H1 (cell line): ENCODE measurements around the gene PLTP. TPM values are rescaled to one million over a fixed set of nuclear protein-coding genes. Genes with fewer than 3 reads are reported as not detected.
A peak's percentile ranks its signal among the peaks of the same experiment; 100 is the strongest.

Experiments used
- CTCF ChIA-PET: fragments of 300-600 bp; sonication (Branson Sonifier 250); formaldehyde crosslinking; loops from one replicate; lab custom pipeline; 2021; ENCODE audit not compliant: partially characterized antibody; lab: Charles Lee
- POLR2A ChIA-PET: fragments of 300-600 bp; sonication (Branson Sonifier 250); formaldehyde crosslinking; loops from one replicate; lab custom pipeline; 2021; ENCODE audit warnings: inconsistent platforms; ENCODE audit not compliant: partially characterized antibody; lab: Charles Lee
- DNase-seq, 2 experiments: peaks; one replicate each; pipeline versions ENCODE4 v3.0.0 to v3.0.0-alpha.2; 2010 to 2022; ENCODE audit warnings: low spot score in 2 of 2, low read depth in 1 of 2, mixed read lengths in 1 of 2
- FAIRE-seq: peaks from 2 replicates; lab custom pipeline; 2011; peaks lifted over from hg19 to GRCh38; lab: Jason Lieb, UNC
- H2AFZ ChIP-seq: 2 replicates; pipeline ENCODE4 v1.8.1; 2012; ENCODE audit warnings: low read length, inconsistent platforms
- H2AK5ac ChIP-seq: 2 replicates; pipeline ENCODE4 v1.6.1; 2013; ENCODE audit warnings: low read depth, low read length
- H2BK120ac ChIP-seq: replicated peaks from 2 replicates; pipeline ENCODE3; 2013; ENCODE audit warnings: low read depth, low read length, inconsistent platforms
- H2BK12ac ChIP-seq: 2 replicates; pipeline ENCODE4 v1.6.1; 2013; ENCODE audit warnings: low read depth, low read length
- H2BK15ac ChIP-seq: 2 replicates; pipeline ENCODE4 v1.6.1; 2013; ENCODE audit warnings: low read length
- H2BK20ac ChIP-seq: 2 replicates; pipeline ENCODE4 v1.6.1; 2013; ENCODE audit warnings: low read length
- H2BK5ac ChIP-seq: 2 replicates; pipeline ENCODE4 v1.6.1; 2013; ENCODE audit warnings: low read depth, low read length
- H3K14ac ChIP-seq: 2 replicates; pipeline ENCODE4 v1.6.1; 2013; ENCODE audit warnings: inconsistent platforms; ENCODE audit not compliant: insufficient read length
- H3K18ac ChIP-seq: 2 replicates; pipeline ENCODE4 v1.6.1; 2013; ENCODE audit warnings: low read length; ENCODE audit errors: extremely low read depth
- H3K23ac ChIP-seq: 2 replicates; pipeline ENCODE4 v1.6.1; 2013; ENCODE audit warnings: inconsistent platforms; ENCODE audit not compliant: insufficient read length
- H3K23me2 ChIP-seq: 2 replicates; pipeline ENCODE4 v1.6.1; 2013; ENCODE audit warnings: low read depth, low read length
- H3K27ac ChIP-seq: 2 replicates; pipeline ENCODE4 v1.6.1; 2011; ENCODE audit warnings: low read depth, low read length, inconsistent platforms
- H3K27me3 ChIP-seq, 4 experiments: replicated peaks in 1 of 4; 1 replicate in 1 of 4; 2 replicates in 3 of 4; pipeline versions ENCODE4 v1.6.1 to v1.8.1; 2011 to 2013; ENCODE audit warnings: low read length in 3 of 4, mild to moderate bottlenecking in 3 of 4, inconsistent platforms in 2 of 4, mixed read lengths in 2 of 4, moderate library complexity in 1 of 4; ENCODE audit not compliant: control insufficient read depth in 3 of 4, insufficient read depth in 3 of 4; ENCODE audit errors: extremely low read depth in 1 of 4
- H3K36me3 ChIP-seq, 4 experiments: 2 replicates each; pipeline versions ENCODE4 v1.6.1 to v1.8.1; 2011 to 2013; ENCODE audit warnings: mild to moderate bottlenecking in 4 of 4, low read length in 3 of 4, moderate library complexity in 2 of 4, control low read depth in 1 of 4, inconsistent platforms in 1 of 4; ENCODE audit not compliant: insufficient read depth in 4 of 4, control insufficient read depth in 2 of 4
- H3K4ac ChIP-seq: replicated peaks from 2 replicates; pipeline ENCODE3; 2013; ENCODE audit warnings: low read length, low read depth, mixed read lengths, inconsistent platforms; ENCODE audit not compliant: insufficient read length
- H3K4me1 ChIP-seq, 4 experiments: replicated peaks in 1 of 4; 1 replicate in 1 of 4; 2 replicates in 3 of 4; pipeline versions ENCODE4 v1.6.1 to v1.8.1; 2011 to 2013; ENCODE audit warnings: low read length in 3 of 4, inconsistent platforms in 2 of 4, mixed read lengths in 1 of 4; ENCODE audit not compliant: insufficient read depth in 4 of 4, control insufficient read depth in 3 of 4
- H3K4me2 ChIP-seq, 2 experiments: 2 replicates each; pipeline versions ENCODE4 v1.6.1 to v1.8.1; 2011 to 2013; ENCODE audit warnings: low read depth in 2 of 2, low read length in 2 of 2, control low read depth in 1 of 2, inconsistent platforms in 1 of 2, mild to moderate bottlenecking in 1 of 2; ENCODE audit not compliant: insufficient read depth in 1 of 2
- H3K4me3 ChIP-seq, 4 experiments: fragments of 200-600, 300-600 bp in 1 of 4; sonication (generic), shearing (Covaris generic), sonication (Bioruptor Twin) in 1 of 4; 2 replicates each; pipeline versions ENCODE4 v1.5.1 to v1.8.1; 2011 to 2016; ENCODE audit warnings: low read length in 4 of 4, low read depth in 3 of 4, control low read depth in 2 of 4, inconsistent platforms in 2 of 4, mild to moderate bottlenecking in 2 of 4, mixed read lengths in 1 of 4, moderate library complexity in 1 of 4; ENCODE audit not compliant: insufficient read depth in 2 of 4; ENCODE audit errors: extremely low read depth in 1 of 4
- H3K56ac ChIP-seq: replicated peaks from 2 replicates; pipeline ENCODE3; 2013; ENCODE audit warnings: low read depth, mild to moderate bottlenecking, mixed read lengths, low read length, inconsistent platforms; ENCODE audit not compliant: insufficient read length
- H3K79me1 ChIP-seq: 2 replicates; pipeline ENCODE4 v1.6.1; 2013; ENCODE audit warnings: low read depth, low read length, control low read depth
- H3K79me2 ChIP-seq, 2 experiments: 2 replicates each; pipeline versions ENCODE4 v1.6.1 to v1.8.1; 2012 to 2013; ENCODE audit warnings: low read length in 2 of 2, mild to moderate bottlenecking in 2 of 2, inconsistent platforms in 1 of 2; ENCODE audit not compliant: insufficient read depth in 2 of 2, control insufficient read depth in 1 of 2
- H3K9ac ChIP-seq, 4 experiments: replicated peaks in 1 of 4; 1 replicate in 1 of 4; 2 replicates in 3 of 4; pipeline versions ENCODE4 v1.6.1 to v1.8.1; 2011 to 2013; ENCODE audit warnings: low read depth in 3 of 4, low read length in 3 of 4, control low read depth in 2 of 4, mild to moderate bottlenecking in 2 of 4, moderate library complexity in 2 of 4, inconsistent platforms in 1 of 4; ENCODE audit errors: extremely low read depth in 1 of 4
- H3K9me3 ChIP-seq, 2 experiments: 2 replicates each; pipeline versions ENCODE4 v1.6.1 to v1.8.1; 2012 to 2013; ENCODE audit warnings: mild to moderate bottlenecking in 2 of 2, moderate library complexity in 2 of 2, control low read depth in 1 of 2, inconsistent platforms in 1 of 2, low read depth in 1 of 2, low read length in 1 of 2, mixed read lengths in 1 of 2; ENCODE audit not compliant: insufficient read depth in 2 of 2
- H4K20me1 ChIP-seq, 2 experiments: replicated peaks in 1 of 2; 2 replicates each; pipeline versions ENCODE3 to v1.8.1; 2011 to 2013; ENCODE audit warnings: inconsistent platforms in 2 of 2, low read length in 2 of 2, mild to moderate bottlenecking in 1 of 2; ENCODE audit not compliant: insufficient read depth in 2 of 2, control insufficient read depth in 1 of 2
- H4K5ac ChIP-seq: 2 replicates; pipeline ENCODE4 v1.6.1; 2013; ENCODE audit warnings: low read length, low read depth, mixed read lengths, inconsistent platforms; ENCODE audit not compliant: insufficient read length
- H4K8ac ChIP-seq: 2 replicates; pipeline ENCODE4 v1.8.0; 2013; ENCODE audit warnings: mild to moderate bottlenecking, moderate library complexity, low read length, inconsistent platforms; ENCODE audit not compliant: insufficient read depth; ENCODE audit errors: extremely low read depth
- H4K91ac ChIP-seq: replicated peaks from 2 replicates; pipeline ENCODE3; 2013; ENCODE audit warnings: low read length, mixed read lengths, inconsistent platforms; ENCODE audit not compliant: insufficient read length
- BACH1 ChIP-seq: IDR thresholded peaks from 2 replicates; pipeline ENCODE4 v1.6.1; 2012; ENCODE audit warnings: low read length, improper control_type of control experiment
- POLR2A ChIP-seq, 2 experiments: IDR thresholded peaks; 1 replicate in 1 of 2; 2 replicates in 1 of 2; pipeline ENCODE4 v1.6.1; 2011; ENCODE audit warnings: low read depth in 2 of 2, low read length in 2 of 2, mild to moderate bottlenecking in 2 of 2; ENCODE audit errors: control extremely low read depth in 1 of 2
- POLR2AphosphoS5 ChIP-seq: IDR thresholded peaks from 2 replicates; pipeline ENCODE4 v1.6.1; 2011; ENCODE audit warnings: low read depth, low read length
- WGBS, 2 experiments: shearing (Covaris generic) in 1 of 2; methylation state at CpG; one replicate each; pipeline versions ENCODE4 v1.1.6 to v1.1.7; 2013 to 2015; ENCODE audit warnings: low lambda C conversion rate in 2 of 2, mixed read lengths in 2 of 2, inconsistent platforms in 1 of 2, low coverage in 1 of 2, missing lambda C conversion rate in 1 of 2; ENCODE audit not compliant: insufficient replicate concordance in 2 of 2, insufficient coverage in 1 of 2, insufficient read length in 1 of 2; ENCODE audit errors: extremely low coverage in 1 of 2, missing lambda C conversion rate in 1 of 2; 5-methylcytosine and 5-hydroxymethylcytosine counted together
- polyA plus RNA-seq, 7 experiments: library from polyadenylated mRNA; depleted of rRNA in 3 of 7; stranded (reverse) in 5 of 7; unstranded in 2 of 7; fragments of >200 nt in 5 of 7; fragments of 200-250 nt in 2 of 7; gene quantifications; 1 replicate in 5 of 7; 2 replicates in 1 of 7; 4 replicates in 1 of 7; pipeline versions ENCODE4 v1.2.1 to v1.2.3, GENCODE V29; 2011 to 2013; ENCODE audit warnings: missing spikeins in 2 of 7, mixed read lengths in 2 of 7
- total RNA-seq: library from RNA; stranded (reverse); fragmentation: NEBNext Ultra II Directional; extraction: Animal tissue kit (Norgen Biotek cat#: 25700); gene quantifications from 2 replicates; pipeline ENCODE4 v1.2.1, GENCODE V29; 2021
- TF ChIP-seq, protein P1 (sequence below): IDR thresholded peaks from 2 replicates; pipeline ENCODE4 v1.6.1; 2012; ENCODE audit warnings: inconsistent platforms

PLTP gene
- total and polyA plus RNA-seq, 2 of the 8 experiments (the other 6 are each of a cell fraction or from before 2014, with no cell fraction given) = 120 to 194 TPM

DNA sequence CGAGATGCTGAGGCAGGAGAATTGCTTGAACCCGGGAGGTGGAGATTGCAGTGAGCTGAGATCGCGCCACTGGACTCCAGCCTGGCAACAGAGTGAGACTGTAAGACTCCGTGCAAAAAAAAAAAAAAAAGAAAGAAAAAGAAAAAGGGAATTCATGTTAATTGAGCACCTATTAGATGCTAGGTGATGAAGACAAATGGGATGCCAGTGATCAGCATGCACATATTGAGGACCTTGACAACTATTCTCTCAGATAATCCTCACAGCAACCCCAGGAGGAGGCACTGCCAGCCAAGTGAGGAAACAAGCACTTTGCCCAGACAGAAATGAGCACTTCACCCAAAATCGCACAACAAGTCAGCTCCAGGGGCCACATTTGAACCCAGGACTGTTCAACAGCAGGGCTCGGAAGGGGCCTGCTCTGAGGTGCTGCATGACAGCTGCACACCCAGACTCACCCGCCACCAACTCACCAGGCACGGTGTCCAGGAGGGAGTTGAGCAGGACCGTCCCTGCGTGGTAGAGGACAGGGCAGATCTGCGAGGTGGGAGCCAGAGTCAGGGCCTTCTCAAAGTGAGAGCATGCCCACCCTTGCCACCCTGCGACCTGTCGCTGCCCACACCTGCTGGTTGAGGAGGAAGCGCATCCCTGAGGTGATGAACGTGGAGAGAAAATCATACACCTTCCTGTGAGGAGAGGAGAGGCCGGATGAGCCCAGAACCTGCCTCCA is 4.6 kb downstream of the PLTP start:
- POLR2A ChIA-PET = interaction anchor here (0.9 to 9.2 kb wide), 10 partner anchors 8 to 66 kb away, joined by 3 to 172 read pairs (median 4); partner anchors contain the start of genes CTSA, NEURL2 and PCIF1
- TF ChIP-seq POLR2AphosphoS5 (0 out of 2 replicates have a peak, but pooled peaks have one; percentile 21), BACH1 (no peak), POLR2A (IDR thresholded peaks at IDR 0.05; ENCODE audit: control extremely low read depth in 1 of 2, low read depth in 2 of 2, low read length in 2 of 2) (0 out of 3 replicates have a peak, but pooled peaks of 1 of the 2 experiments have one; percentile 46)
- TF ChIP-seq, protein P1, sequence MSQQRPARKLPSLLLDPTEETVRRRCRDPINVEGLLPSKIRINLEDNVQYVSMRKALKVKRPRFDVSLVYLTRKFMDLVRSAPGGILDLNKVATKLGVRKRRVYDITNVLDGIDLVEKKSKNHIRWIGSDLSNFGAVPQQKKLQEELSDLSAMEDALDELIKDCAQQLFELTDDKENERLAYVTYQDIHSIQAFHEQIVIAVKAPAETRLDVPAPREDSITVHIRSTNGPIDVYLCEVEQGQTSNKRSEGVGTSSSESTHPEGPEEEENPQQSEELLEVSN = no peak
- no peak overlapping the region for H4K5ac ChIP-seq
- H3K4me3 ChIP-seq = no peak overlapping the region
- H2BK15ac ChIP-seq = no peak overlapping the region
- no peak overlapping the region for H3K4me2 ChIP-seq
- H2BK5ac ChIP-seq = no peak overlapping the region
- peaks cover 11% of the 10 kb centered on the region; the same call in 1 of the 2 replicates for H3K23me2 ChIP-seq
- no peak overlapping the region for H2AK5ac ChIP-seq
- FAIRE-seq (no peak), DNase-seq (no peak)
- H3K36me3 ChIP-seq = peaks cover 9 to 48% (median 37%) of the 10 kb centered on the region in 4 experiments
- H3K79me1 ChIP-seq = no peaks in the 10 kb centered on the region; the same call in 1 of the 2 replicates
- H2BK120ac ChIP-seq = no peak overlapping the region
- no peak overlapping the region for H3K4ac ChIP-seq
- no peak overlapping the region for H3K23ac ChIP-seq
- H2BK12ac ChIP-seq = no peak overlapping the region
- H3K56ac ChIP-seq = no peak overlapping the region
- peaks cover 0 to 2% (median 0%) of the 10 kb centered on the region in 4 experiments; a peak in 3 of 7 replicates for H3K4me1 ChIP-seq
- H2AFZ ChIP-seq = no peak overlapping the region
- H2BK20ac ChIP-seq = no peak overlapping the region
- no peaks in the 10 kb centered on the region for H3K9me3 ChIP-seq
- WGBS, 2 experiments = 92% methylated on average over 14 of the region's 17 CpGs; no CpG with 5 or more reads in 1 of the 2 experiments
- H3K14ac ChIP-seq = no peak overlapping the region
- H3K27me3 ChIP-seq = no peaks in the 10 kb centered on the region
- H4K91ac ChIP-seq = no peak overlapping the region
- H3K79me2 ChIP-seq = 0 out of 4 replicates have a peak, but pooled peaks cover 0 to 3% of the 10 kb centered on the region in 2 experiments
- H4K8ac ChIP-seq = no peak overlapping the region
- no peak overlapping the region for H3K27ac ChIP-seq
- H4K20me1 ChIP-seq = peaks cover 2 to 12% of the 10 kb centered on the region in 2 experiments
- no peak overlapping the region for H3K9ac ChIP-seq
- no peak overlapping the region for H3K18ac ChIP-seq
- CTCF ChIA-PET = interaction anchor here (2.0 kb wide), 1 partner anchor 17 kb away, joined by 6 read pairs; no protein-coding TSS in a partner anchor
